Dermis lymphatic vessel endothelial cell (primary cell): ENCODE data around the gene NRCAM. TPM values are rescaled to one million over a fixed set of nuclear protein-coding genes. Genes with fewer than 3 reads are reported as not detected.

ENCODE experiments used
- total RNA-seq: library from RNA; depleted of rRNA; stranded (reverse); fragments of >200 nt; gene quantifications from 2 replicates; pipeline ENCODE4 v1.2.1, GENCODE V29; 2014

Gene NRCAM
- total RNA-seq, result 0.60 and 1.2 TPM in 2 replicates

GRCh38 chr7:108455998-108456677, at the start of gene NRCAM:
NRCAM (minus strand) TSS chr7:108456436; CDS start chr7:108240064, 216,372 bp downstream.

GRCh38 chr7:108130261-108130660, 326.0 kb downstream of the NRCAM start, which contains the start of gene LAMB4:
LAMB4 (minus strand) TSS chr7:108130361; CDS start chr7:108123164, 7,197 bp downstream.

Other genes with a start within 250 kb of the NRCAM start
- 31.2 and 35.7 TPM in 2 replicates for gene PNPLA8, start 69.7 kb upstream of the NRCAM start, total RNA-seq
- gene THAP5, start 113.3 kb upstream of the NRCAM start, total RNA-seq, result 13.7 and 16.8 TPM in 2 replicates
- gene DNAJB9, start 113.4 kb upstream of the NRCAM start, total RNA-seq, result 52.5 and 58.2 TPM in 2 replicates